ENCODE measurements around the gene CA14.

DNA sequence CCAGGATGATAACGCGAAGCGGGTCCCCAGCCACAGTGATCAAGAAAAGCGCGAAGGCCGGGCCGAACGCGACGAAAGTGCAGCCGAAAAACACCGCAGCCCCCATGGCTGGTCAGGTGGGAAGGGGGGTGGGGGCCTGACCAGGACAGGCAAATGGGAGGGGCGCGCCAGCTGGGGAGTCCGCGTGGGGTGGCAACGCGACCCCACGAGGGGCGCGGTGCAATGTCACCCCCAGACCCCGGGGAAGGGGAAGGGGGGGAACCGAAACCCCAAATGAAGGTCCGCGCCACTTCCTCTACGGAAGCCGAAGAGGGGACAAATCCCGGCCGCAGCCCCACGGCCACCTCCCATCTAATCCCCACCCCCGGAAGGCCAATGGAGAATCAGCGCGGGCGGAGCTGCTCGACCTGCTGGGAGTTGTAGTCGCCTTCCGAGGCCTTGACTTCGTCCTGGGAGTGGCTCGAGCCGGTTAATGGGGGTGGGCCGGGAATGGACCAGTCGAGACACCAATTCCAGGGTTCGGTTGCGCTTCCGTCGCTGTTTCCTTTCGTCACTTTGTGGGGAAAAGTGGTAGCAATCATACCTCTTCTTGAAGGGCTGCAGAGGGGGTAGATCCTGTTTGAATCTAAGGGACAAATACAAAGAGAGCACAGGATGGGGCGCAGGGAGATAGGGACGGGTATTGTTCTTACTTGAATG is 11.3 kb downstream of the CA14 start, which contains the start of gene APH1A:
- TF ChIP-seq, protein P1, sequence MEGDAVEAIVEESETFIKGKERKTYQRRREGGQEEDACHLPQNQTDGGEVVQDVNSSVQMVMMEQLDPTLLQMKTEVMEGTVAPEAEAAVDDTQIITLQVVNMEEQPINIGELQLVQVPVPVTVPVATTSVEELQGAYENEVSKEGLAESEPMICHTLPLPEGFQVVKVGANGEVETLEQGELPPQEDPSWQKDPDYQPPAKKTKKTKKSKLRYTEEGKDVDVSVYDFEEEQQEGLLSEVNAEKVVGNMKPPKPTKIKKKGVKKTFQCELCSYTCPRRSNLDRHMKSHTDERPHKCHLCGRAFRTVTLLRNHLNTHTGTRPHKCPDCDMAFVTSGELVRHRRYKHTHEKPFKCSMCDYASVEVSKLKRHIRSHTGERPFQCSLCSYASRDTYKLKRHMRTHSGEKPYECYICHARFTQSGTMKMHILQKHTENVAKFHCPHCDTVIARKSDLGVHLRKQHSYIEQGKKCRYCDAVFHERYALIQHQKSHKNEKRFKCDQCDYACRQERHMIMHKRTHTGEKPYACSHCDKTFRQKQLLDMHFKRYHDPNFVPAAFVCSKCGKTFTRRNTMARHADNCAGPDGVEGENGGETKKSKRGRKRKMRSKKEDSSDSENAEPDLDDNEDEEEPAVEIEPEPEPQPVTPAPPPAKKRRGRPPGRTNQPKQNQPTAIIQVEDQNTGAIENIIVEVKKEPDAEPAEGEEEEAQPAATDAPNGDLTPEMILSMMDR (IDR thresholded peaks at IDR 0.05; ENCODE audit: low read length): no peak
- no peak for TF ChIP-seq EZH2 (IDR thresholded peaks at IDR 0.05; ENCODE audit: borderline replicate concordance, low read length)
